Breast epithelium (tissue), 4 donors: ENCODE data around the gene MRPL27. TPM values are rescaled to one million over a fixed set of nuclear protein-coding genes. Genes with fewer than 3 reads are reported as not detected.
"Not testable (repeated sequence)": the region's sequence is repeated elsewhere in the genome, so short reads cannot be mapped to it uniquely, and the experiment has no call there.

ENCODE experiments used
- DNase-seq, 2 donors: peaks; one replicate each; pipeline ENCODE4 v3.0.0-alpha.2; 2019; ENCODE audit warnings: low spot score in 2 of 2
- H3K27ac ChIP-seq, 2 donors: fragments of 200-600 bp; sonication (generic) in 1 of 2; one replicate each; pipeline ENCODE4 v1.5.1; 2016 to 2019; ENCODE audit warnings: mild to moderate bottlenecking in 1 of 2
- H3K27me3 ChIP-seq, 2 donors: fragments of 200-600 bp; sonication (generic) in 1 of 2; one replicate each; pipeline versions ENCODE4 v1.5.1 to v1.6.0; 2017 to 2019; ENCODE audit warnings: control low read depth in 1 of 2, mild to moderate bottlenecking in 1 of 2
- H3K36me3 ChIP-seq: fragments of 200-600 bp; one replicate; pipeline ENCODE4 v1.5.1; 2019
- H3K4me1 ChIP-seq, 2 donors: fragments of 200-600 bp; sonication (generic); one replicate each; pipeline ENCODE4 v1.5.1; 2016 to 2019; ENCODE audit warnings: control low read depth in 1 of 2
- H3K4me3 ChIP-seq, 3 donors: fragments of 200-600 bp; sonication (generic); 1 replicate in 2 of 3; 2 replicates in 1 of 3; pipeline ENCODE4 v1.5.1; 2016 to 2019; ENCODE audit warnings: mild to moderate bottlenecking in 3 of 3, moderate library complexity in 2 of 3
- H3K9me3 ChIP-seq, 2 donors: fragments of 200-600 bp; sonication (generic) in 1 of 2; one replicate each; pipeline ENCODE4 v1.5.1; 2016 to 2019; ENCODE audit warnings: control low read depth in 1 of 2
- CTCF ChIP-seq, 3 donors: fragments of 450-650 bp; IDR thresholded peaks; one replicate each; pipeline ENCODE4 v1.5.1; 2016 to 2017; ENCODE audit warnings: antibody characterized with exemption in 3 of 3, mild to moderate bottlenecking in 3 of 3, moderate library complexity in 3 of 3
- POLR2A ChIP-seq: fragments of 450-650 bp; IDR thresholded peaks from one replicate; pipeline ENCODE4 v1.6.1; 2016; ENCODE audit warnings: antibody characterized with exemption, mild to moderate bottlenecking, moderate library complexity
- POLR2AphosphoS5 ChIP-seq, 3 donors: sonication (generic); formaldehyde crosslinking; IDR thresholded peaks; one replicate each; pipeline ENCODE4 v1.6.1; 2017; ENCODE audit warnings: antibody characterized with exemption in 3 of 3
- intact Hi-C: fragments of 100-400 bp; cut with DNase I; formaldehyde crosslinking; loops from one replicate; pipeline ENCODE4 v1.15.1; 2023; ENCODE audit warnings: low total_unique reads
- total RNA-seq, 3 donors: library from RNA; depleted of rRNA; stranded (reverse); fragments of >200 nt; gene quantifications; one replicate each; pipeline ENCODE4 v1.1.0, GENCODE V29; 2016

The MRPL27 gene
- total RNA-seq, 3 donors from 2014 or later: 46.0 to 64.9 (median 49.1) TPM

GRCh38 chr17:50414808-50415207 is 41.8 kb upstream of the MRPL27 start:
- Histone ChIP-seq H3K36me3 (no peaks in the 10 kb centered on the region), H3K4me1 (no peaks in the 10 kb centered on the region), H3K27me3 (no peaks in the 10 kb centered on the region), H3K27ac (no peak overlapping the region), H3K9me3 (no peaks in the 10 kb centered on the region), H3K4me3 (no peak overlapping the region)
- TF ChIP-seq POLR2A: no peak
- TF ChIP-seq POLR2AphosphoS5 (IDR thresholded peaks at IDR 0.05): no peak
- no peak for TF ChIP-seq CTCF (IDR thresholded peaks at IDR 0.05)
- DNase-seq: no peak
- intact Hi-C loops: no loop called here

GRCh38 chr17:50412188-50412732 is 39.3 kb upstream of the MRPL27 start:
- Histone ChIP-seq H3K4me3 (no peak overlapping the region), H3K9me3 (no peaks in the 10 kb centered on the region)
- TF ChIP-seq POLR2AphosphoS5 (IDR thresholded peaks at IDR 0.05): no peak
- no peak for TF ChIP-seq POLR2A
- no peak for TF ChIP-seq CTCF (IDR thresholded peaks at IDR 0.05)

GRCh38 chr17:50407921-50408320 is 34.9 kb upstream of the MRPL27 start:
- H3K36me3 ChIP-seq: no peaks in the 10 kb centered on the region
- no peak overlapping the region for H3K27ac ChIP-seq
- intact Hi-C loops: no loop called here
- no peaks in the 10 kb centered on the region for H3K9me3 ChIP-seq
- no peaks in the 10 kb centered on the region for H3K27me3 ChIP-seq
- no peaks in the 10 kb centered on the region for H3K4me1 ChIP-seq
- TF ChIP-seq CTCF (IDR thresholded peaks at IDR 0.05): no peak
- TF ChIP-seq POLR2AphosphoS5 (IDR thresholded peaks at IDR 0.05): no peak
- no peak for TF ChIP-seq POLR2A
- DNase-seq: no peak
- H3K4me3 ChIP-seq: no peak overlapping the region

More at GRCh38 chr17:50412188-50412732, 39.3 kb upstream of the MRPL27 start:
- Histone ChIP-seq H3K27me3 (no peaks in the 10 kb centered on the region), H3K36me3 (no peaks in the 10 kb centered on the region), H3K27ac (no peak overlapping the region), H3K4me1 (no peaks in the 10 kb centered on the region)
- DNase-seq: no peak
- intact Hi-C loops: no loop called here

- Histone ChIP-seq H3K9me3 (no peaks in the 10 kb centered on the region), H3K4me1 (no peaks in the 10 kb centered on the region), H3K27me3 (no peaks in the 10 kb centered on the region), H3K27ac (no peak overlapping the region), H3K36me3 (no peaks in the 10 kb centered on the region), H3K4me3 (no peak overlapping the region)
- intact Hi-C loops: no loop called here
- no peak for DNase-seq
- TF ChIP-seq CTCF (IDR thresholded peaks at IDR 0.05) (no peak), POLR2AphosphoS5 (IDR thresholded peaks at IDR 0.05) (no peak), POLR2A (no peak)
Measured at GRCh38 chr17:50406578-50406977, 33.6 kb upstream of the MRPL27 start.

- H3K27me3 ChIP-seq, H3K4me3 ChIP-seq, DNase-seq, H3K27ac ChIP-seq, H3K36me3 ChIP-seq, H3K4me1 ChIP-seq, intact Hi-C loops, H3K9me3 ChIP-seq: not testable (repeated sequence)
Measured at GRCh38 chr17:50405351-50405750, 32.4 kb upstream of the MRPL27 start.

- H3K27ac ChIP-seq, H3K9me3 ChIP-seq, intact Hi-C loops, H3K4me3 ChIP-seq, DNase-seq, H3K36me3 ChIP-seq, H3K27me3 ChIP-seq: not testable (repeated sequence)
- H3K4me1 ChIP-seq: peaks cover 0 to 12% of the 10 kb centered on the region in 2 donors
Measured at GRCh38 chr17:50399591-50399990, 26.6 kb upstream of the MRPL27 start.

GRCh38 chr17:50398672-50399071 is 25.7 kb upstream of the MRPL27 start:
- DNase-seq, H3K36me3 ChIP-seq, H3K9me3 ChIP-seq, H3K4me3 ChIP-seq, intact Hi-C loops, H3K27ac ChIP-seq, H3K27me3 ChIP-seq: not testable (repeated sequence)
- peaks cover 0 to 12% of the 10 kb centered on the region in 2 donors for H3K4me1 ChIP-seq
